Naive thymus-derived CD8-positive, alpha-beta T cell (primary cell): ENCODE results near the gene ATP4B. TPM values are rescaled to one million over a fixed set of nuclear protein-coding genes. Genes with fewer than 3 reads are reported as not detected.
"Not testable (repeated sequence)": the region's sequence is repeated elsewhere in the genome, so short reads cannot be mapped to it uniquely, and the experiment has no call there.

Source experiments
- ATAC-seq, 2 donors: fragments of 150-1000 bp; cut with Tn5 transposase in 1 of 2; sonication (Bioruptor Pico), chemical (Tn5 transposase) in 1 of 2; 1 replicate in 1 of 2; 2 replicates in 1 of 2; pipeline ENCODE4 v1.10.0; 2021; ENCODE audit warnings: mild to moderate bottlenecking in 2 of 2, moderate library complexity in 2 of 2
- POLR2A ChIA-PET: fragments of 350-600 bp; sonication (Branson Sonifier 250); formaldehyde crosslinking; loops from one replicate; lab custom pipeline; 2021; ENCODE audit warnings: antibody characterized with exemption; lab: Charles Lee
- DNase-seq, 10 donors: peaks; one replicate each; pipeline versions ENCODE4 v3.0.0 to v3.0.0-alpha.2; 2020 to 2022
- H3K27ac Mint-ChIP-seq, 10 donors: one replicate each; pipeline ENCODE4 v1.8.0; 2020 to 2022; ENCODE audit warnings: mild to moderate bottlenecking in 10 of 10, mixed read lengths in 10 of 10, moderate library complexity in 4 of 10, inconsistent platforms in 1 of 10
- H3K27me3 Mint-ChIP-seq, 5 donors: one replicate each; pipeline ENCODE4 v1.8.0; 2021 to 2022; ENCODE audit warnings: mixed read lengths in 5 of 5
- H3K36me3 Mint-ChIP-seq, 3 donors: one replicate each; pipeline ENCODE4 v1.8.0; 2020 to 2022; ENCODE audit warnings: mixed read lengths in 3 of 3, mild to moderate bottlenecking in 2 of 3, inconsistent platforms in 1 of 3
- H3K4me1 Mint-ChIP-seq, 4 donors: one replicate each; pipeline ENCODE4 v1.8.0; 2021 to 2022; ENCODE audit warnings: mixed read lengths in 4 of 4
- H3K4me3 Mint-ChIP-seq, 10 donors: one replicate each; pipeline ENCODE4 v1.8.0; 2020 to 2022; ENCODE audit warnings: mild to moderate bottlenecking in 10 of 10, mixed read lengths in 10 of 10, moderate library complexity in 6 of 10, inconsistent platforms in 1 of 10
- H3K9me3 Mint-ChIP-seq, 9 donors: one replicate each; pipeline ENCODE4 v1.8.0; 2020 to 2022; ENCODE audit warnings: mixed read lengths in 9 of 9, mild to moderate bottlenecking in 3 of 9, inconsistent platforms in 1 of 9, moderate library complexity in 1 of 9
- polyA plus RNA-seq, 3 donors: library from polyadenylated mRNA; unstranded; fragments of 300-500 nt; fragmentation: Illumina TruSeq; gene quantifications; one replicate each; pipeline ENCODE4 v1.2.3, GENCODE V29; 2021
- total RNA-seq, 8 experiments: library from RNA in 2 of 8; stranded (reverse) in 2 of 8; gene quantifications; one replicate each; pipeline ENCODE4 v1.2.3 and lab custom pipeline; 2021 to 2026

ATP4B gene
- total and polyA plus RNA-seq, 5 experiments from 2014 or later = not detected

DNA sequence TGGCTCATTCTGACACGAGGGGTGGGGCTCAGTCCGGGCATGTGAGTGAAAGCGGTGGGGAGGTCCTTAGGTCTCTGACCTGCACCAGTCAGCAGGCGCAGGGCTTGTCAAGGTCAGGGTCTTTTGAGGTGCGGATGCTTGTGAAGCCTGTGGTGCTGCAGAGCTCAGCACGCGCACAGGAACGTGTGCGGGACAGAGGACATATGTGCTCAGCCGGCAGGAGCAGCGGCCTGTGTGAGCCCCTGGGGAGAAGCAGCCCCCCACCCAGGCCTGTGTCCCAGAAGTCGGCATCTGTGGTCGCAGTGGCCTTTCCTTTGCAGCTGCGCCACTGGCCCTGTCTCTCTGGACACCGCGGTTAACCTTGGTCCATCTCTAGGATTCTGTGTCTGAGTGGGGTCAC, 30.9 kb downstream of the ATP4B start:
- Mint-ChIP-seq H3K36me3 (peaks cover 0 to 19% (median 18%) of the 10 kb centered on the region in 3 donors), H3K27me3 (no peaks in the 10 kb centered on the region), H3K4me1 (peaks cover 0 to 26% (median 10%) of the 10 kb centered on the region in 4 donors), H3K27ac (peak overlapping the region in 3 of 10 donors; percentile 31 to 35 (median 34)), H3K4me3 (no peak overlapping the region), H3K9me3 (peaks cover 0 to 2% (median 0%) of the 10 kb centered on the region in 9 donors)
- ATAC-seq = no peak
- POLR2A ChIA-PET = no interaction called here
- DNase-seq = peak in 1 of 10 donors; percentile 35

DNA sequence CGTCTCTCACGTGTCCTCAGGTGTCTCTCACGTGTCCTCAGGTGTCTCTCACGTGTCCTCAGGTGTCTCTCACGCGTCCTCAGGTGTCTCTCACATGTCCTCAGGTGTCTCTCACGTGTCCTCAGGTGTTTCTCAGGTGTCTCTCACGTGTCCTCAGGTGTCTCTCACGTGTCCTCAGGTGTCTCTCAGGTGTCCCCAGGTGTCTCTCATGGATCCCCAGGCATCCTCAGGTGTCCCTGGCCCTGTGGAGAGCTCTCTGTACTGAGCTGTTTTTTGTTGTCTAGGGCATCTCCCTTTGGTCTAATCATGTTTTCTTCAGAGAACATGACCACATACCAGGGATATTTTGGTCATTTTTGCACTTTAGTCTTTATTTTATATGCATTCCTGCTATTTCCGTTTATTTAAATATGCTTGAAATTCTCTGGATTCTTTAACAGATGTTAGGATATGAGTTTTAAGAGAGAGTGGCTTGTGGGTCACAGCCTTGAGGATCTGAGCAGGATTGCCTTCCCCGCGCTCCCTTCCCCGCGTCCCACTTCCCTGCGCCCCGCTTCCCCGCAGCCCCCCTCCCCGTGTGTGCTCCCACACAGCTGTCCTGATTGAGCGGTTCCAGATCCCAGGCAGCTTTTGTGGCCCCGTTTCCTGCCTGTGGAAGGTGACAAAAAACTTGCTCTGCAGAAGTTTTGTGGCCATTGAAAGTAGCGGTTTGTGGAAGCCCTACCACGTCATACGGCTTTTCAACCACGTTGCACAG, 31.9 kb downstream of the ATP4B start:
- POLR2A ChIA-PET = no interaction called here
- H3K27ac Mint-ChIP-seq = peak overlapping the region in 5 of 10 donors; percentile 7 to 81 (median 35)
- peaks cover 0 to 2% (median 0%) of the 10 kb centered on the region in 9 donors for H3K9me3 Mint-ChIP-seq
- DNase-seq (peak in 1 of 10 donors; percentile 4), ATAC-seq (no peak)
- peaks cover 0 to 19% (median 11%) of the 10 kb centered on the region in 3 donors for H3K36me3 Mint-ChIP-seq
- no peak overlapping the region for H3K4me3 Mint-ChIP-seq
- no peaks in the 10 kb centered on the region for H3K27me3 Mint-ChIP-seq
- H3K4me1 Mint-ChIP-seq = peaks cover 0 to 18% (median 9%) of the 10 kb centered on the region in 4 donors

DNA sequence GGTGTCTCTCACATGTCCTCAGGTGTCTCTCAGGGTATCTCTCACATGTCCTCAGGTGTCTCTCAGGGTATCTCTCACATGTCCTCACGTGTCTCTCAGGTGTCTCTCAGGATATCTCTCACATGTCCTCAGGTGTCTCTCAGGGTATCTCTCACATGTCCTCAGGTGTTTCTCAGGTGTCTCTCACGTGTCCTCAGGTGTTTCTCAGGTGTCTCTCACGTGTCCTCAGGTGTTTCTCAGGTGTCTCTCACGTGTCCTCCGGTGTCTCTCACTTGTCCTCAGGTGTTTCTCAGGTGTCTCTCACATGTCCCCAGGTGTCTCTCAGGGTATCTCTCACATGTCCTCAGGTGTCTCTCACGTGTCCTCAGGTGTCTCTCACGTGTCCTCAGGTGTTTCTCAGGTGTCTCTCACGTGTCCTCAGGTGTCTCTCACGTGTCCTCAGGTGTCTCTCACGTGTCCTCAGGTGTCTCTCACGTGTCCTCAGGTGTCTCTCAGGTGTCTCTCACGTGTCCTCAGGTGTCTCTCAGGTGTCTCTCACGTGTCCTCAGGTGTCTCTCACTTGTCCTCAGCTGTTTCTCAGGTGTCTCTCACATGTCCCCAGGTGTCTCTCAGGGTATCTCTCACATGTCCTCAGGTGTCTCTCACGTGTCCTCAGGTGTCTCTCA, 33.2 kb downstream of the ATP4B start:
- H3K4me1 Mint-ChIP-seq = peaks cover 0 to 12% (median 8%) of the 10 kb centered on the region in 4 donors
- POLR2A ChIA-PET, H3K27me3 Mint-ChIP-seq: not testable (repeated sequence)

DNA sequence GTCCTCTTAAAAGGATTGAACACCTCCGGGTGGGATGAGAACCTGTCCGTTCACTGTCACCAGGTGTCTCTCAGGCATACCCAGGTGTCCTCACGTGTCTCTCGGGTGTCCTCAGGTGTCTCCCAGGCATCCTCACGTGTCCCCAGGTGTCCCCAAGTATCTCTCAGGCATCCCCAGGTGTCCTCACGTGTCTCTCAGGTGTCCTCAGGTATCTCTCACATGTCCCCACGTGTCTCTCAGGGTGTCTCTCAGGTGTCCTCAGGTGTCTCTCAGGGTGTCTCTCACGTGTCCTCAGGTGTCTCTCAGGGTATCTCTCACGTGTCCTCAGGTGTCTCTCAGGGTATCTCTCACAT, 33.8 kb downstream of the ATP4B start:
- peaks cover 0 to 2% (median 0%) of the 10 kb centered on the region in 9 donors for H3K9me3 Mint-ChIP-seq
- H3K27me3 Mint-ChIP-seq = no peaks in the 10 kb centered on the region
- peak overlapping the region in 7 of 10 donors; percentile 11 to 85 (median 66) for H3K27ac Mint-ChIP-seq
- H3K4me1 Mint-ChIP-seq = peaks cover 0 to 8% (median 7%) of the 10 kb centered on the region in 4 donors
- ATAC-seq (no peak), DNase-seq (peak in 1 of 10 donors; percentile 23)
- peaks cover 0 to 19% (median 7%) of the 10 kb centered on the region in 3 donors for H3K36me3 Mint-ChIP-seq
- no peak overlapping the region for H3K4me3 Mint-ChIP-seq
- POLR2A ChIA-PET = no interaction called here

More for the DNA sequence above, 33.2 kb downstream of the ATP4B start:
- H3K4me3 Mint-ChIP-seq, ATAC-seq, H3K9me3 Mint-ChIP-seq: not testable (repeated sequence)
- Mint-ChIP-seq H3K27ac (peak overlapping the region in 7 of 10 donors; percentile 11 to 81 (median 61)), H3K36me3 (peaks cover 0 to 19% (median 7%) of the 10 kb centered on the region in 3 donors)
- peak in 1 of 10 donors; percentile 4 for DNase-seq

DNA sequence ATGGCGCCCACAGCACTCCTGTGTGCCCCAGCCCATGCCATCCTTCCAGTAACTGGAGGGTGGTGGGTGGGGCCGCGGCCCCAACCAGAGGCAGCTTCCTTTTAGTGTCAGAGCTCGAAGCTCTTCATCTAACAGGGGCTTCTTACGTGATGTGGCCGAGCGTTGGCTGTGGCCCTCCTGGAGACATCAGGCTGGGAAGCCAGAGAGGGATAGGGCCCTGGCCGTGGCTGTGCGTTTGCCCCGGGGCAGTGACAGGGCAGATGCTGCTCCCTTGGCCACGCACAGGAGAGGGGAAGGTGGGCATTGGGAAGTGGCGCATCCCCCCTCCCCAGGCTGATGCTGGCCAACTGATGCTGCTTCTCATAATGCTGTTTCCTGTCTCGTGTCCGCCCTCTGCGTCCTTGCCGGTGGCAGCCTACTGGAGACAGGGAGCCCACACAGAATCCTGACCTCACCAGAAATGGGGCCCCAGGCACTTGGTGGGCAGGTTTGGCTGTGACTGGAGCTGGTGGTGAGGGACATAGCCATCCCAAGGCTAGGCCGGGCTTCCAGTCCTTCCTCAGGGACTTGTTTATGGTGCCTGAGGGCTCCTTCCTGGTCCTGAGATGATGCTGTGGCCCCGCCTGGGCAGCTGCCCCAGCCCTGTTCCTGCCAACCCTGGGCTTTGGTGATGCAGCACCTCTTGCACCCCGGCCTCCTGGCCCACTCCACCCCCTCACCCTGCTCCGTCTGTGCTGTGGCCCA, 34.3 kb downstream of the ATP4B start:
- Mint-ChIP-seq H3K27ac (peak overlapping the region in 4 of 10 donors; percentile 38 to 85 (median 69)), H3K4me3 (no peak overlapping the region), H3K4me1 (peaks cover 2 to 7% (median 4%) of the 10 kb centered on the region in 4 donors), H3K9me3 (peaks cover 0 to 2% (median 0%) of the 10 kb centered on the region in 9 donors), H3K36me3 (peaks cover 0 to 19% (median 7%) of the 10 kb centered on the region in 3 donors), H3K27me3 (no peaks in the 10 kb centered on the region)
- DNase-seq = peak in 1 of 10 donors; percentile 45
- ATAC-seq = no peak
- POLR2A ChIA-PET = no interaction called here

DNA sequence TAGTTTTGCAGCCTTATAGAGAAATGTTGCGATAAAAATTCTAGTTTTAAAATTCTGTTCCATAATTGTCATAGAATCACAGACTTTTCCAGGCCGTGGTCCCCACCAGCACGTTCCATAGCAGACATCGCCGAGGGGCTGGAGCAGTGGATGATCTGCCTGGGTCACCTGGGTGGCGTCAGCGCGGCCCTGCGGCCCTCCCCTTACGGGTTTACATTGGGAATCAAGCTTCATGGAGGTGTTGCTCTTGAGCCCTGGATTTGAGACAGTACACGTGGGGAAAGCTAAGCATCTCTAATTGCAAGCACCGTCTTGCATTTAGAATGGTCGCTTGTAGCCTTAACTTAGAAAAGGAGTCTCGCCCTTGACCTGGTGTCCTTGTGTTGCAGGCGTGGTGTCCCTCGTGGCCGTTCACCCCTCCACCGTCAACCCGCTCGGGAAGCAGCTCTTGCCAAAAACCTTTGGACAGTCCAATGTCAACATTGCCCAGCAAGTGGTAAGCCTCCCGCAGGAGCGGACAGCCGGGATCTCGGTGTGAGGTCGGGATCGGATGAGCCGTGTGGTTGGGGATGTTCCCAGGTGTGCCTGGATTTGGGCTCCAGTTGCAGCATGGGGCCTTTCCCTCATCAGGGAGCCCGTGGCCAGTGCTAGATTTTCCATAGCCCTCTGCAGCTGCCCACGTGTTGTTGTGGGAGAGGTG, 35.1 kb downstream of the ATP4B start:
- POLR2A ChIA-PET = no interaction called here
- Mint-ChIP-seq H3K27me3 (no peaks in the 10 kb centered on the region), H3K36me3 (peaks cover 0 to 18% (median 4%) of the 10 kb centered on the region in 3 donors), H3K9me3 (peaks cover 0 to under 1% (median 0%) of the 10 kb centered on the region in 9 donors), H3K4me1 (peaks cover 0 to 5% (median 3%) of the 10 kb centered on the region in 4 donors), H3K4me3 (no peak overlapping the region), H3K27ac (peak overlapping the region in 1 of 10 donors; percentile 75)
- DNase-seq (peak in 1 of 10 donors; percentile 49), ATAC-seq (no peak)

DNA sequence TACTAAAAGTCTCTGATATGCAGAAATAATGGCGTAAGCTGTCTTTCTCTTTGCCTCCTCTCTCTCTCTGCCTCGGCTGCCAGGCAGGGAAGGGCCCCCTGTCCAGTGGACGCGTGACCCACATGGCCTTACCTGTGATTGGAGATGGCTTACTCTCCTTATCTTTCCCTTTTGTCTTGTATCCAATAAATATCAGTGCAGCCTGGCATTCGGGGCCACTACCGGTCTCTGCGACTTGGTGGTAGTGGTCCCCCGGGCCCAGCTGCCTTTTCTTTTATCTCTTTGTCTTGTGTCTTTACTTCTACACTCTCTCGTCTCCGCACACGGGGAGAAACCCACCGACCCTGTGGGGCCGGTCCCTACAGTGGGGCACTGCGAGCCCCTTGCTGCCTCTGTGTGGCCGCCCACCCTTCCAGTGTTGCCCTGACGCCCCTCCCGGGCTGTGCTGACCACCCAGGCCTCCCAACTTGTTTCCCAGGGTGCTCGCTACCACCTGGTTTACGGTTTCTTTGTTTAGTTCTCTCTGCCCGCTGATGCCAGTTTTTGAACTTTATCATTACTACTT, 35.9 kb downstream of the ATP4B start:
- DNase-seq = peak in 1 of 10 donors; percentile 16
- H3K4me1 Mint-ChIP-seq, POLR2A ChIA-PET, H3K27me3 Mint-ChIP-seq, H3K9me3 Mint-ChIP-seq, ATAC-seq, H3K4me3 Mint-ChIP-seq: not testable (repeated sequence)
- Mint-ChIP-seq H3K36me3 (peaks cover 0 to 12% (median 4%) of the 10 kb centered on the region in 3 donors), H3K27ac (peak overlapping the region in 7 of 10 donors; percentile 18 to 75 (median 61))

DNA sequence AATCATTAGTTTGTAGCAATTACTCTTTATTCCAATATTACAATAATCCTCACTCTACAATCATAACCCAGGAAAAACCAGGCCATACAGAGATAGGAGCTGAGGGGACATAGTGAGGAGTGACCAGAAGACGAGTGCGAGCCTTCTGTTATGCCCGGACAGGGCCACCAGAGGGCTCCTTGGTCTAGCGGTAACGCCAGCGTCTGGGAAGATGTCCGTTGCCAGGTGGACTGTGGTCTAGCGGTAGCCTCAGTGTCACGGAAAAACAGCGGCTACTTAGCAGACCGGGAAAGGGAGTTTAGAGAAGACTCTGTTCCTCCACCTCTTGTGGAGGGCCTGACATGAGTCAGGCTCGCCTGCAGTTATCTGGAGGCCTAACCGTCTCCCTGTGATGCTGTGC, 36.5 kb downstream of the ATP4B start:
- H3K9me3 Mint-ChIP-seq, H3K27me3 Mint-ChIP-seq, H3K4me3 Mint-ChIP-seq, ATAC-seq, POLR2A ChIA-PET, H3K4me1 Mint-ChIP-seq: not testable (repeated sequence)
- DNase-seq = peak in 1 of 10 donors; percentile 51
- H3K27ac Mint-ChIP-seq = peak overlapping the region in 3 of 10 donors; percentile 29 to 75 (median 44)
- H3K36me3 Mint-ChIP-seq = peaks cover 0 to 15% (median 0%) of the 10 kb centered on the region in 3 donors

DNA sequence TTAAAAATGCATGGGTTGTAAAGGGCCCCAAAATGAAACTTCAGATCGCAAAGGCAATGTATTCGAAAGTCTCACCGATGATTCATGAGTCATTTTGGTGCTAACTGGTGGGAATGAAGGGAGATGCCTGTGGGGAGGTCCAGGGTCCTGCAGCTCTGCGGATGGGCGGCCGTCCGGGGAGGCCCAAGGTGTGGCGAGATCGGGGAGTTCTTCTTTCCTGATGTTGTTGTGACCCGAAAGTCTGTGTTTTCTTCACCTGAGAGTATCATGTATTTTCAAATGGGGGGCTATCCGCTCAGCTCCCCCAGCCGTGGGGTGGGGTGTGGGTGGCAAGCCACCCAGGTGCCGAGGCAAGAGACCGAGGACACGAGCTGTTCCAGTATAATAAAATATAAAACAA, 37.0 kb downstream of the ATP4B start:
- Mint-ChIP-seq H3K36me3 (peaks cover 0 to 16% (median 0%) of the 10 kb centered on the region in 3 donors), H3K9me3 (no peaks in the 10 kb centered on the region), H3K4me3 (no peak overlapping the region), H3K27me3 (no peaks in the 10 kb centered on the region), H3K4me1 (peaks cover 0 to 10% (median 3%) of the 10 kb centered on the region in 4 donors), H3K27ac (peak overlapping the region in 8 of 10 donors; percentile 23 to 77 (median 60))
- no peak for ATAC-seq
- POLR2A ChIA-PET = no interaction called here
- DNase-seq = peak in 1 of 10 donors; percentile 3

DNA sequence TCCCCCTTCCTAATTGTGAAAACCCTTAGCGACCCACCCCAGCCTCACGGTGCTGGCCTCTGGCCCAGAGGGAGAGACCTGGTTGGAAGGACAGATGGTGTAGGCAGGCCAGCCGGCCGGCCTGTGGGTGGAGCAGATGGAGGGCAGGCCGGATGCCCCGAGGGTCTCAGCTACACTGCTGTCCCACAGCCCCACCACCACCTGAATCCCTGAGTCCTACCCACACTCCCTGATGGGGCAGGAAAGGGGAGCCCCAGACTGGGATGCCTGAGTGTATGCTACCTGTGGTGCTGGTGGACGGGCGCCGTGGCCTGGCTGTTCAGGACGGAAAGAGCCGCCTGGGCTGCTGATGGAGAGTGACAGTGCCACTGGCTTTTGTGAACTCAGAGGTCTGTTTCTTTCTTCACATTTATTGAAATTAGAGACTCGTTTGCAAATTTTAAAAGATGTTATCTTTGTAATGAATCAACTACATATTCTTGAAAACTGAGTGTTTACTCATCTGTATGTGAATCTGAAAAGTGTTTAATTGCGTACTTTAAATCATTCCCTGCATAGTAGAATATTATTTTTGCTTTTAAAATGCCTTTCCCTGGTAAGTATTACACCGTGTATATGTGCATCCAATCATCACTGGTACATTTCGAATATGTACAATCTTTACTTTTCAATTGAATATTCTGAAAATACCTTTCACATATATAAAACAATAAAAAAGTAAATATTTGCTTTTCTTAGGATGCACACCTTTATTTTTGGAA, 37.8 kb downstream of the ATP4B start:
- Mint-ChIP-seq H3K4me3 (no peak overlapping the region), H3K4me1 (peaks cover 0 to 10% (median 3%) of the 10 kb centered on the region in 4 donors), H3K9me3 (no peaks in the 10 kb centered on the region), H3K27ac (peak overlapping the region in 2 of 10 donors; percentile 18 to 75), H3K36me3 (peaks cover 0 to 16% (median 0%) of the 10 kb centered on the region in 3 donors), H3K27me3 (no peaks in the 10 kb centered on the region)
- ATAC-seq = no peak
- DNase-seq = peak in 1 of 10 donors; percentile 30
- POLR2A ChIA-PET = no interaction called here

DNA sequence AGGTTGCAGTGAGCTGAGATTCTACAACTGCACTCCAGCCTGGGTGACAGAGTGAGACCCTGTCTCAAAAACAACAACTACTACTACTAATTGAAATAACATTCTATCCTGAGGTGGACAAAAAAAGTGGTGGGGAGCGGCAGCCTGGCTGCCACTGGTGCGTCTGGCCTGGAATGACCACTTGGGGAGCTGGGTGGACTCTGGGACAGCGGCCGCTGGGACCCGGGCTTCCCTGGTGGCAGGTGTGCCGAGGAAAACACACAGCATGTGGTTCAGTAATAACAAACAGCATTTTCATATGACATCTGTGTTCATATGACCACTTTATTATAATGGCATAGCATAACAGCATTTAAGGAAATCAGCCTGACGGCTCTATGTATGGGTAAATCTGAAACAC, 39.5 kb downstream of the ATP4B start:
- peak overlapping the region in 2 of 10 donors; percentile 53 to 63 for H3K27ac Mint-ChIP-seq
- no peak overlapping the region for H3K4me3 Mint-ChIP-seq
- H3K27me3 Mint-ChIP-seq = no peaks in the 10 kb centered on the region
- ATAC-seq (no peak), DNase-seq (no peak)
- H3K36me3 Mint-ChIP-seq = peaks cover 0 to 6% (median 0%) of the 10 kb centered on the region in 3 donors
- H3K9me3 Mint-ChIP-seq = no peaks in the 10 kb centered on the region
- H3K4me1 Mint-ChIP-seq = peaks cover 0 to 7% (median under 1%) of the 10 kb centered on the region in 4 donors
- POLR2A ChIA-PET = no interaction called here
